GM18520 (cell line): Measurements from ENCODE around the gene SUGCT.
A peak's percentile ranks its signal among the peaks of the same experiment; 100 is the strongest.
"Not testable (repeated sequence)": the region's sequence is repeated elsewhere in the genome, so short reads cannot be mapped to it uniquely, and the experiment has no call there.

Experiments
- ATAC-seq: cut with Tn5 transposase; IDR thresholded peaks from one replicate; pipeline ENCODE4 v1.9.1; 2021; ENCODE audit not compliant: unreplicated experiment

Gene SUGCT

GRCh38 chr7:40134428-40135316, at the start of gene SUGCT, which contains the start of gene MPLKIP:
SUGCT (plus strand) TSS chr7:40135005.
MPLKIP (minus strand) TSS chr7:40134622; CDS start chr7:40134567, 55 bp downstream.
- peak; percentile 79 for ATAC-seq

- no peak for ATAC-seq
These were observed 42.6 kb upstream of the SUGCT start for GRCh38 chr7:40092182-40092581.

GRCh38 chr7:40093631-40094350, 41.0 kb upstream of the SUGCT start:
- no peak for ATAC-seq

- no peak for ATAC-seq
These were observed 39.6 kb upstream of the SUGCT start for GRCh38 chr7:40095230-40095629.

GRCh38 chr7:40095695-40096327, 39.0 kb upstream of the SUGCT start:
- no peak for ATAC-seq

GRCh38 chr7:40097728-40098127, 37.1 kb upstream of the SUGCT start:
- ATAC-seq: no peak

- no peak for ATAC-seq
These were observed 36.0 kb upstream of the SUGCT start for GRCh38 chr7:40098810-40099209.

DNA sequence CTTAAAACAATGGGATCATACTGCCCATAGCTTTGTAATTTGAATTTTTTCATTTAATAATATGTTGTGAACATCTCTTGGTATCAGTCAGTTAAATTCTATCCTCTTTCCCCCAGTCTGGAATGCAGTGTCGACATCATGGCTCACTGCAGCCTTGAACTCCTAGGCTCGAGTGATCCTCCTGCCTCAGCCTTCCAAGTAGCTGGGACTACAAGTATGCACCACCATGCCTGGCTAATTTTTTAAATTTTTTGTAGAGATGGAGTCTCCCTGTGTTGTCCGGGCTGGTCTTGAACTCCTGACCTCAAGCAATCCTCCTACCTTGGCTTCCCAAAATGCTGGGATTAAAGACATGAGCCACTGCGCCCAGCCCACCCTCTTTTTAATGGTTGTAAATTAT, 35.0 kb upstream of the SUGCT start:
- ATAC-seq: no peak

- no peak for ATAC-seq
These were observed 33.6 kb upstream of the SUGCT start for GRCh38 chr7:40101201-40101600.

DNA sequence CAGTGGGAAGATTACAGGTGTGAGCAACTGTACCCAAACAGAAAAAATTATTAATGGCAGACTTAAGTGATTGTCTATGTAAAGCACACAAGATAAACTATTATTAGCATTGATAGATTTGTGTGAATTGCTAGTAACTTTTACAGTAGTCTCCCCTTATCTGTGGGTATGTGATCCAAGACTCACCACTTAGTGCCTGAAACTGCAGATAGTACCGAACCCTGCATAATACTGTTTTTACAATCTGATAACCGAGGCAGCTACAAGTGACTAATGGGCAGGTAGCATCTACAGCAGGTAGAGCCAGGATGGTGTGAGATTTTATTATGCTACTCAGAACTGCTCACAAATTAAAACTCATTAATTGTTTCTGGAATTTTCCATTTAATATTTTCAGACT, 31.9 kb upstream of the SUGCT start:
- ATAC-seq: no peak

DNA sequence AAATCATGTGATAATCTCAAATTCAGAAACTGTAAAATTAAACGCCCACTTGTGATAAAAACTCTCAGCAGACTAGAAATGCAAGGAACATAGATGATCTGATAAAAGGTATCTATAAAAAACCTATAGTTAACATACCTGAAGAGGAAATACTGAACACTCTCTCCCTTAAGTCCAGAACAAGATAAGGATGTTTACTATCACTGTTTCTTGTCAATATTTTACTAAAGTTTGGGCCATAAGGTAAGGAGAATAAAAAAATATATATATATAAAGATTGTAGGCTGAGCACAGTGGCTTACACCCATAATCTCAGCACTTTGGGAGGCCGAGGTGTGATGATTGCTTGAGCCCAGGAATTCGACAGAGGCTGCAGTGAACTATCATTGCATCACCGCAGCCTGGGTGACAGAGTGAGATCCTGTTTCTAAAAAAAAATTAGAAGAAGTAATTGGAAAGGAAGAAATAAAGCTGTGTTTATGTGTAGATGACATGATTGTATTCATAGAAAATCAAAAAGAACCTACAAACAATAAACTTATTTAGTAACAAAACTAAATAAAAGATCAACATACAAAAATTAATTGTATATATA, 28.8 kb upstream of the SUGCT start:
- ATAC-seq: no peak

DNA sequence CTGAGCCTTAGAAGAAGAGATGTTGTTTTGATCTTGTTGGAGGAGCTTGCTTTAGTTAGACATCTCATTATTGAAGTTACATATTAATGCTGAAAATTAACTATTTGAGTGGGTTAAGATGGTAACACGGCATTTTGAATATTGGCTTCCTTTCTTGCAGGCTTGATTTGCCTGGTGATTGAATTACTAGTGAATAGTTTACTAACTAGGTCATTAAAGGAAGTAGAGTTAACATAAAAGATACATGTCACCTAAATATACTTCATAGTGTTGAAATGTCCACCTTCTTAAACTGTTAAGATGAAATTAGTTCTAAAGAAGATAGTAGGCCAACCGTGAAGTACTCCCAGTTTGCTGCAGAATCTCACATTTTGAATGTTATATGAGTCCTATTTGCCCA, 18.9 kb upstream of the SUGCT start:
- ATAC-seq: no peak

DNA sequence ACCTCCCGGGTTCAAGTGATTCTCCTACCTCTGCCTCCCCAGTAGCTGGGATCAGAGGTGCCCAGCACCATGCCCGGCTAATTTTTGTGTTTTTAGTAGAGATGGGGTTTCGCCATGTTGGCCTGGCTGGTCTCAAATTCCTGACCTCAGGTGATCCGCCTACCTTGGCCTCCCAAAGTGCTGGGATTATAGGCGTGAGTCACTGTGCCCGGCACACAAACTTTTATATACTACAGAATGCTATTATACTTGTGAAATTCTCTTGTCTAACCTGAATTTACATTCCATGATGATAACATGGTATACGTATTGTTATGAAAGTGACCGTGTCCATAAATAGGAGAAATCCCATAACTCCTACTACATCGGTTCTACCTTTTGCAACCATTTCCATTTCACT, 17.6 kb upstream of the SUGCT start:
- ATAC-seq: not testable (repeated sequence)

DNA sequence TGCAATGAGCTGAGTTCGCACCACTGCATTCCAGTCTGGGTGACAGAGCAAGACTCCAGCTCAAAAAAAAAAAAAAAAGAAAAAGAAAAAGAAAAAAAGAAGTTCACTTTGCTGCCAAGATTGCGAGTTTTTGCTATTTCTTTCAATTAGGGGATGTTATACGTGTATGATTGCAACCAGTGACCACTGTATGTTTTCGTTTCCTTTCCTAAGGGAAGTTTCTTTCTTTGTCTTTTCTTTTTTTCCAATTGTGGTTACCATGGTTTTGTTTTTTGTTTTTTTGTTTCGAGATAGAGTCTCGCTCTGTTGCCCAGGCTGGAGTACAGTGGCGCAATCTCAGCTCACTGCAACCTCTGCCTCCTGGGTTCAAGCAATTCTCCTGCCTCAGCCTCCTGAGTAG, 16.6 kb upstream of the SUGCT start:
- ATAC-seq: not testable (repeated sequence)

DNA sequence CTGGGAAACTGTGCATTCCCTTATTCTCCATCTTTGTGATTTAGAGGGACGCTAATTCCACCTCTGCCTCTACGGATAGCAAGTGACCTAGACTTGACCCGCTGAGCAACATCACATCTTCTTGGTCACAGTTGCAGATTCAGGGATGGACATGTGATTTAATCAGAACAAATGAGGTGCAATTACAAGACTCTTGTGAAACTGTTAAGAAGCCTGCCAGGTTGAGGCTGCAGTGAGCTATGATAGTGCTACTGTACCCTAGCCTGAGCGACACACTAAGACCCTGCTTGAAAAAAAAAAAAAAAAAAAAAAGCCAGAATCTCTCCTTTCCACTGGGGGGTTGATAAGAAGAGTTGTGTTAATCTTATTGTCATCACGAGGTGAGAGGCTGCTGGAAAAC, 14.8 kb upstream of the SUGCT start:
- no peak for ATAC-seq

- not testable (repeated sequence) for ATAC-seq
These were observed 12.5 kb upstream of the SUGCT start for GRCh38 chr7:40122100-40122939.

DNA sequence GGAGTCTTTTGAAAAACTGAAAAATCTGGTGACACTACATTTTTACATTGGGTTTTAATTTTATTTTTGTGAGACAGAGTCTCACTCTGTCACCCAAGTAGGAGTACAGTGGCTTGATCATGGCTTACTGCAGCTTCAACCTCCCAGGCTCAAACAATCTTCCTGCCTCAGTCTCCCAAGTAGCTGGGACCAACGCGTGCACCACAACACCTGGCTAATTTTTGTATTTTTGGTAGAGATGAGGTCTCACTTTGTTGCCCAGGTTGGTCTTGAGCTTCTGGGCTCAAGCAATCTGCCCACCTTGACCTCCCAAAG, 11.9 kb upstream of the SUGCT start:
- no peak for ATAC-seq

GRCh38 chr7:40133561-40134427, 1.0 kb upstream of the SUGCT start:
- no peak for ATAC-seq

- ATAC-seq: no peak
These were observed 459 bp downstream of the SUGCT start for GRCh38 chr7:40135317-40135610.

DNA sequence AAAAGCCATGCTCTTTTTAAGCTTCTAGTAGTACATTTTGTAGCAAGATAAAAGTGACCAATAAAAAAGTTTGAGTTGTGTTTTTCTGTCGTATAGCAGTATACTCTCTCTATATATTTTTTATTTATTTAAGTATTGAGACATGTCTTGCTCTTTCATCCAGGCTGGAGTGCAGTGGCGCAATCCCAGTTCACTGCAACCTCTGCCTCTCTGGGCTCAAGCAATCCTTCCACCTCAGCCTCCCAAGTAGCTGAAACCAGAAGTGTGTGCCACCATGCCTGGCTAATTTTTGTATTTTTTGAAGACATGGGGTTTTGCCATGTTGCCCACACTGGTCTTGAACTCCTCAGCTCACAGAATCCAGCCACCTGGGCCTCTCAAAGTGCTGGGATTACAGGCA, 2.8 kb downstream of the SUGCT start:
- ATAC-seq: no peak
